ENCODE measurements around the gene AGTR1. TPM values are rescaled to one million over a fixed set of nuclear protein-coding genes. Genes with fewer than 3 reads are reported as not detected.

The AGTR1 gene
- total RNA-seq, 3 donors from 2014 or later, result 0.52 to 20.0 (median 4.2) TPM

GRCh38 chr3:148705314-148705713 is 7.6 kb downstream of the AGTR1 start:
- TF ChIP-seq CTCF (IDR thresholded peaks at IDR 0.05), result no peak
- intact Hi-C loops (cut with DNase I, micrococcal nuclease), result no loop called here
- Histone ChIP-seq H3K9me3 (no peaks in the 10 kb centered on the region), H3K36me3 (ENCODE audit: low read depth) (no peaks in the 10 kb centered on the region), H3K4me1 (ENCODE audit: low read depth) (no peaks in the 10 kb centered on the region), H3K4me3 (no peak overlapping the region)
- ATAC-seq (no peak), DNase-seq (no peak)

- intact Hi-C loops (cut with DNase I, micrococcal nuclease), result no loop called here
- H3K9me3 ChIP-seq, result no peaks in the 10 kb centered on the region
- ATAC-seq (no peak), DNase-seq (no peak)
- H3K36me3 ChIP-seq (ENCODE audit: low read depth), result no peaks in the 10 kb centered on the region
- H3K4me1 ChIP-seq (ENCODE audit: low read depth), result no peaks in the 10 kb centered on the region
- TF ChIP-seq CTCF (IDR thresholded peaks at IDR 0.05), result no peak
- H3K4me3 ChIP-seq, result no peak overlapping the region
Measured at GRCh38 chr3:148707601-148708380, 10.1 kb downstream of the AGTR1 start.

- Histone ChIP-seq H3K4me3 (no peak overlapping the region), H3K4me1 (ENCODE audit: low read depth) (no peaks in the 10 kb centered on the region), H3K9me3 (no peaks in the 10 kb centered on the region), H3K36me3 (ENCODE audit: low read depth) (no peaks in the 10 kb centered on the region)
- intact Hi-C loops (cut with DNase I, micrococcal nuclease), result no loop called here
- no peak for TF ChIP-seq CTCF (IDR thresholded peaks at IDR 0.05)
- ATAC-seq (no peak), DNase-seq (no peak)
Measured at GRCh38 chr3:148708409-148708808, 10.7 kb downstream of the AGTR1 start.

- intact Hi-C loops (cut with DNase I, micrococcal nuclease), result no loop called here
- no peak for ATAC-seq
- no peaks in the 10 kb centered on the region for H3K4me1 ChIP-seq (ENCODE audit: low read depth)
Measured at GRCh38 chr3:148709560-148710253, 12.0 kb downstream of the AGTR1 start.

GRCh38 chr3:148710665-148711064 is 13.0 kb downstream of the AGTR1 start:
- Histone ChIP-seq H3K4me1 (ENCODE audit: low read depth) (no peaks in the 10 kb centered on the region), H3K36me3 (ENCODE audit: low read depth) (no peaks in the 10 kb centered on the region), H3K4me3 (no peak overlapping the region), H3K9me3 (no peaks in the 10 kb centered on the region)
- ATAC-seq (no peak), DNase-seq (no peak)
- no peak for TF ChIP-seq CTCF (IDR thresholded peaks at IDR 0.05)
- intact Hi-C loops (cut with DNase I, micrococcal nuclease), result no loop called here

More at GRCh38 chr3:148709560-148710253, 12.0 kb downstream of the AGTR1 start:
- Histone ChIP-seq H3K4me3 (no peak overlapping the region), H3K36me3 (ENCODE audit: low read depth) (no peaks in the 10 kb centered on the region), H3K9me3 (no peaks in the 10 kb centered on the region)
- no peak for DNase-seq
- no peak for TF ChIP-seq CTCF (IDR thresholded peaks at IDR 0.05)

Measured in mucosa of descending colon (tissue), 3 donors.